Esophagus (tissue), 2 donors: ENCODE data around the gene LCE7A. TPM values are rescaled to one million over a fixed set of nuclear protein-coding genes. Genes with fewer than 3 reads are reported as not detected.

Experiments
- H3K27ac ChIP-seq, 2 donors: one replicate each; pipeline ENCODE4 v1.5.1; 2013; ENCODE audit warnings: low read depth in 2 of 2, mild to moderate bottlenecking in 2 of 2, inconsistent platforms in 1 of 2, low read length in 1 of 2, moderate library complexity in 1 of 2
- H3K27me3 ChIP-seq, 2 donors: one replicate each; pipeline ENCODE4 v1.6.1; 2013; ENCODE audit warnings: low read length in 2 of 2, control low read depth in 1 of 2, mild to moderate bottlenecking in 1 of 2; ENCODE audit not compliant: insufficient read depth in 2 of 2, control insufficient read depth in 1 of 2
- H3K36me3 ChIP-seq, 2 donors: one replicate each; pipeline ENCODE4 v1.6.1; 2013; ENCODE audit warnings: low read length in 1 of 2; ENCODE audit not compliant: control insufficient read depth in 2 of 2, insufficient read depth in 2 of 2
- H3K4me1 ChIP-seq, 2 donors: one replicate each; pipeline ENCODE4 v1.6.1; 2013; ENCODE audit warnings: low read length in 1 of 2; ENCODE audit not compliant: control insufficient read depth in 2 of 2, insufficient read depth in 2 of 2
- H3K4me3 ChIP-seq, 2 donors: one replicate each; pipeline ENCODE4 v1.5.1; 2013; ENCODE audit warnings: low read length in 2 of 2, mild to moderate bottlenecking in 2 of 2, low read depth in 1 of 2, moderate library complexity in 1 of 2
- H3K9me3 ChIP-seq, 2 donors: one replicate each; pipeline ENCODE4 v1.6.1; 2013; ENCODE audit warnings: mild to moderate bottlenecking in 2 of 2, low read depth in 1 of 2, low read length in 1 of 2, moderate library complexity in 1 of 2; ENCODE audit not compliant: control insufficient read depth in 2 of 2, insufficient read depth in 1 of 2
- WGBS, 2 donors: extraction: QIAGEN DNeasy Blood & Tissue Kit; methylation state at CpG; one replicate each; pipeline ENCODE4 v1.1.7; 2013; 5-methylcytosine and 5-hydroxymethylcytosine counted together
- polyA plus RNA-seq, 2 donors: library from polyadenylated mRNA; stranded (reverse); fragments of 200-250 nt; gene quantifications; one replicate each; pipeline ENCODE4 v1.2.3, GENCODE V29; 2013
- donor health status: healthy with polysubstance abuse.
- donor health status: Bipolar disorder and iron deficiency.

LCE7A gene
- polyA plus RNA-seq, 2 donors: not detected

DNA sequence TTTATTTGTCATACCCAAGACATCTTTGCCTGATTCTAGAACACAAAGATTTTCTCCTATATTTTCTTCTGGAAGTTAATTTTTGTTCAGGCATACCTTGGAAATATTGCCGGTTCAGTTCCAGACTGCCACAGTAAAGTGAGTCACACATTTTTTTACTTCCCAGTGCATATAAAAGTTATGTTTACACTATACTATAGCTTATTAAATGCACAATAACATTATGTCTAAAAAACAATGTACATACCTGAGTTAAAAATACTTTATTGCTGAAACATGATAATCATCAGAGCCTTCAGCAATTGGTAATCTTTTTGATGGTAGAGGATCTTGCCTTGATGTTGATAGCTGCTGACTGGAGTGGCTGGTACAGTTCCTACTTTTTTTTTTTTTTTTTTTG lies 28.3 kb downstream of the LCE7A start:
- Histone ChIP-seq H3K4me1 (peaks cover 0 to 15% of the 10 kb centered on the region in 2 donors), H3K27me3 (no peaks in the 10 kb centered on the region), H3K36me3 (no peaks in the 10 kb centered on the region), H3K9me3 (no peaks in the 10 kb centered on the region), H3K4me3 (no peak overlapping the region), H3K27ac (no peak overlapping the region)
- 56 to 76% methylated on average over 1 of the region's 1 CpG for WGBS, 2 donors

DNA sequence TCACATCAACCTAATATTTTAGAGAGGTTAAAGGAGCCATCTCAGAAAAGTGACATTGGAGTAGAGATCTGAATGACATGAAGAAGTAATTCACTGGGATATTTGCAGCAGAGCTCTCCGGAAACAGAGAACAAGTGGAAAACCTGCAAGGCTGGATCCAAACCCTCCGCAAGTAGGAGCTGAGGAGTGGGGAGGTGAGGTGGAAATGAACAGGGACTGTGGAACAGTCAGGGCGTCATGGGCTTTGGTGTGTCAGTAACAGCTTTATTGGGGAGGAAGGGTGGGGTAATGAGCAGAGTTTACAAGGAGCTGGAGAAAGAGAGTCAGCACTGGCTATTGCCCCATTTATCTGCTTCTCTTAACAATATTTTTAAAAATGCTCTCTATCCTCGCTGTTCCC lies 39.2 kb downstream of the LCE7A start:
- Histone ChIP-seq H3K27ac (no peak overlapping the region), H3K36me3 (no peaks in the 10 kb centered on the region), H3K27me3 (no peaks in the 10 kb centered on the region), H3K4me1 (peaks cover 4 to 10% of the 10 kb centered on the region in 2 donors), H3K9me3 (no peaks in the 10 kb centered on the region), H3K4me3 (no peak overlapping the region)
- 81 to 87% methylated on average over 4 of the region's 4 CpGs for WGBS, 2 donors

DNA sequence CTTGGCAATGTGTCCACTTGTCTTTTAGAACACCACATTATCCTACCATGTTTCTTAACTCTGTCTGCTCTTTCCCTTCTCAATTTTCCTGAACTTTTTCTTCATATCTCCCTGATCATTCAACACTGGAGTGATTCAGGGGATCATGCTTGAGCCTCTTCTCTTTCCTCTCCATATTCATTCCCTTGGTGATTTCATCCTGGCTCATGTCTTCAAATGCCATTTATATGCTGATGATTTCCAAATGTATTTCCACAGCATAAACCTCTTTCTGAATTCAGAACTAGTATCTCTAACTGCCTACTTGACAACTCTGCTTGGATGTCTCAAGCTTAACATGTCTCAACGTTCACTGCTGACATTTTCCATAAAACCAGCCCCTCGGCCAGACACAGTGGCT lies 40.1 kb downstream of the LCE7A start:
- WGBS, 2 donors: 70 to 73% methylated on average over 2 of the region's 2 CpGs
- Histone ChIP-seq H3K4me3 (no peak overlapping the region), H3K9me3 (no peaks in the 10 kb centered on the region), H3K36me3 (no peaks in the 10 kb centered on the region), H3K4me1 (peaks cover 4 to 10% of the 10 kb centered on the region in 2 donors), H3K27me3 (no peaks in the 10 kb centered on the region), H3K27ac (no peak overlapping the region)

DNA sequence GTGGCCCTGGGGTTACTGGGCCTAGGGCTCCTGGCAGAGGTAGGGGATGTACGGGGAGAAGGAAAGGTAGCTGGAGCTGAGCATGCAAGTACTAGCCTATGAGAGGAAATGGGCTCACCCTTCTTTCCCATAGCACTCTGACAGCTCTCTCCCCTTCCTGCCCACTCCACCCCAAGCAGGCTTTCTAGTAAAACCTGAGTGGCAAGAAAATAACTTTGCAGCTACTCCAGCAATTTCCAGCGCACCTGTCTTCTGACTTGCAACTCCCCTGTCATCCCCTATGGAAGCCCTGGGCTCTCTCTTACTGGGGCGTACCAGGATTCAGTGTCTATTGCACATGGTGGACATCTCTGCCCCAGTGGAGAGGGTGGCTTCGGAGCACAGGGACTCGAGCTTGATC lies 41.8 kb downstream of the LCE7A start:
- H3K9me3 ChIP-seq: no peaks in the 10 kb centered on the region
- 68 to 77% methylated on average over 5 of the region's 5 CpGs for WGBS, 2 donors
- H3K36me3 ChIP-seq: no peaks in the 10 kb centered on the region
- H3K27me3 ChIP-seq: no peaks in the 10 kb centered on the region
- H3K4me3 ChIP-seq: no peak overlapping the region
- H3K4me1 ChIP-seq: peaks cover 4 to 10% of the 10 kb centered on the region in 2 donors
- H3K27ac ChIP-seq: peak overlapping the region; percentile 65 to 88

DNA sequence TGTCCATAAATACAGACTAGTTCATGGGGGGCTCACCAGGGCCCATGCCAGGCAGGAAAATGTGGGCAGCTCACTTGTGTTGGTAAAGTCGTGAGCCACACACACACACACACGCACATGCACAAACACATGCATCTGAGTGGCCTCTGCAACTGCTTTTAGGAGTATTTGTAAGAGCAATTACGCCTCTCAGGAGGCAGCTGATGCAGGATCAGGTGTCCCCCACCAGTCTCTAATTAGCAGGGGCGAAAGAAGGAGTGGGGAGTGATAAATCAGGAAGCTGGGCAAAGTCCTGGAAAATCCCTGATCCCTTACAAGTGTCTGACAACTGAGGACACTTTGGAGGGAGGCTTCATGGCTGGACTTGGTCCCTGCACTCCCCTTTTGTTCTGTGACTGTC lies 42.8 kb downstream of the LCE7A start:
- 62 to 79% methylated on average over 4 of the region's 4 CpGs for WGBS, 2 donors
- no peaks in the 10 kb centered on the region for H3K9me3 ChIP-seq
- H3K4me1 ChIP-seq: peaks cover 4 to 10% of the 10 kb centered on the region in 2 donors
- H3K36me3 ChIP-seq: no peaks in the 10 kb centered on the region
- no peak overlapping the region for H3K4me3 ChIP-seq
- H3K27me3 ChIP-seq: no peaks in the 10 kb centered on the region
- H3K27ac ChIP-seq: peak overlapping the region in 1 of 2 donors; percentile 88

DNA sequence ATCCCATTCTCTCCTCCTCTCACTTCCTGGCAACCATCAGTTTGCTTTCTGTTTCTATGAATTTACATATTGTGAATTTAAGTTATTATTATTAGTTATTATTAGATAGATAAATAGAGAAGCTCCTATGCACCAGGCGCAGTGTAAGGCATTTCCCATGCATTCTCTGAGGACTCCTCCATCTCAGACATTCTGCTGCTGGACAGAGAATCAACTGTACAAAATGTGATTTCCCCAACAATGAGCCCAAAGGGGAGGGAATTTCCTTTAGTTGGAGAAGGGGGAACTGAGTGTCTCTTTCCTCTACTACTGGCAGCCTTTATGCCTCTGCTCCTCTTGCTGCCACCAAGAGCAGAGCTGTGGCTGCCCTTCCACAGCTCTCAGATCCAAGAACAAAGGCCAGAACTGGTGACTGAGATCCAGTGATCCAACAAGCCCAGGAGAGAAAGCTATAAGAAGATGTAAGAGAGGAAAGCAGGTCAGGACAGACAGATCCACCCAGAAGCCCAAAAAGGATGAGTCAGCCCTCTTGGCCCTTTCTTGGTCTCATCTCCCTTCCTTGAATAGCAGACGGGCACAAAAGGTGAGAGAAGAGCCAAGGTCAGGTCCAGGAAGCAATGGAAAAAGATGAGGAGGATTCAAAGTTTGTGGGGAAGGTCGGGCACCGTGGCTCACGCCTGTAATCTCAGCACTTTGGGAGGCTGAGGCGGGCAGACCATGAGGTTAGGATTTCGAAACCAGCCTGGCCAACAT lies 45.1 kb downstream of the LCE7A start:
- H3K9me3 ChIP-seq: peaks cover 0 to 2% of the 10 kb centered on the region in 2 donors
- peak overlapping the region; percentile 80 to 88 for H3K27ac ChIP-seq
- no peaks in the 10 kb centered on the region for H3K27me3 ChIP-seq
- no peak overlapping the region for H3K4me3 ChIP-seq
- H3K4me1 ChIP-seq: peaks cover 7 to 12% of the 10 kb centered on the region in 2 donors
- WGBS, 2 donors: 74 to 81% methylated on average over 7 of the region's 7 CpGs
- no peaks in the 10 kb centered on the region for H3K36me3 ChIP-seq

DNA sequence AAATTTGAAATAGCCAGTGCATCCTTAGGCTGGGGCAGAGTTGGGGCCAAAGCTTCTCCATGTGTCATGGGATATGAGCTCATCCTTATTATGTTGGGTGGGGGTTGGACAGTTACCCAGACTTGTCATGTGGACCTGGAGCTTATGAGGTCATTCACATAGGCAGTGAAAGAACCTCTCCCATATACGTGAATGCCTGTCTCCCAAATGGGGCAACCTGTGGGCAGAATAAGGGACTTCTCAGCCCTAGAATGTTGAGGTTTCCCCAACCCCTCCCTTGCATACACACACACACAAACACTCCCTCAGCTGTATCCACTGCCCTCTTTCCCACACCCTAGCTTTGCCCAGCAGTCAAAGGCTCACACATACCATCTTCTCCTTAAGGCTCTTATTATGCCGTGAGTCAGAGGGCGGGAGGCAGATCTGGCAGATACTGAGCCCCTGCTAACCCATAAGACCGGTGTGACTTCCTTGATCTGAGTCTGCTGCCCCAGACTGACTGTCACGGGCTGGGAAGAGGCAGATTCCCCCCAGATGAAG lies 46.3 kb downstream of the LCE7A start:
- Histone ChIP-seq H3K9me3 (peaks cover 2 to 5% of the 10 kb centered on the region in 2 donors), H3K36me3 (no peaks in the 10 kb centered on the region), H3K4me3 (no peak overlapping the region), H3K27me3 (no peaks in the 10 kb centered on the region), H3K4me1 (peaks cover 7 to 16% of the 10 kb centered on the region in 2 donors), H3K27ac (peak overlapping the region; percentile 80 to 88)
- 29 to 39% methylated on average over 5 of the region's 5 CpGs for WGBS, 2 donors

DNA sequence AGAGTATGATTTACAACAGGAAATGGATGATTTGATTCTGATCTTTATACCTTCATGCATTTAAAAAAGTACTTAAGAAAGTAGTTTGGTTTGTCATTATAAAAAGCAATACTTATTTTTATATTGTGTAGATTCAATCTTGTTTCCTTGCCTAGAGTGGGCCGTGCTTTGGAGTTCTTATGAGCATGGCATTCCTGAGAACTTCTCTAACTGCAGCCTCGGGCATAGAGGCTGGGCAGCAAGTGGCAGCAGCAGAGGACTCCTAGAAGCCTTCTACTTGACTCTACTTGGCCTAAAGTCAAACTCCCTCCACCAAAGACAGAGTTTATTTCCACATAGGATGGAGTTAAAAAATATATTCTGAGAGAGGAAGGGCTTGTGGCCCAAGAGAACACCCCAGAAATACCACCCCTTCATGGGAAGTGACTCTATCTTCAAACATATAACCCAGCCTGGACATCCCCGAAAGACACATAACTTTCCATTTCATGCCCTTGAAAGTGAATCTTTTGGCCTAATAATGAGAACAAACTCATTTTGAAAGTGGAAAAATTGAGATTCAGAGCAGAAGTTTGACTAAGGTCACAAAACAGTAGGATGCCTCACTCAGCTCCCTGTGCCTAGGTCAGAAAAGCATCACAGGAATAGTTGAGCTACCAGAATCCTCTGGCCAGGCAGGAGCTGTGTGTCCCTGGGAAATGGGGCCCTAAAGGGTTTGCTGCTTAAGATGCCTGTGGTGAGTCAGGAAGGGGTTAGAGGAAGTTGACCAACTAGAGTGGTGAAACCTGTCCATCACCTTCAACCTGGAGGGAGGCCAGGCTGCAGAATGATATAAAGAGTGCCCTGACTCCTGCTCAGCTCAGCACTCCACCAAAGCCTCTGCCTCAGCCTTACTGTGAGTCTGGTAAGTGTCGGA lies 48.1 kb downstream of the LCE7A start, which contains the start of gene IVL:
IVL (plus strand) TSS at position 861 of the 916 bp plus-strand sequence. CDS start 1,252 bp downstream, outside the sequence.
- H3K36me3 ChIP-seq: no peaks in the 10 kb centered on the region
- H3K27ac ChIP-seq: peak within 1 kb of the TSS; percentile 38 to 76
- peaks cover 5 to 8% of the 10 kb centered on the region in 2 donors for H3K4me1 ChIP-seq
- peak within 1 kb of the TSS; percentile 29 to 48 for H3K4me3 ChIP-seq
- 75 to 78% methylated on average over 4 of the region's 4 CpGs for WGBS, 2 donors
- H3K27me3 ChIP-seq: no peaks in the 10 kb centered on the region
- peaks cover 2 to 5% of the 10 kb centered on the region in 2 donors for H3K9me3 ChIP-seq

DNA sequence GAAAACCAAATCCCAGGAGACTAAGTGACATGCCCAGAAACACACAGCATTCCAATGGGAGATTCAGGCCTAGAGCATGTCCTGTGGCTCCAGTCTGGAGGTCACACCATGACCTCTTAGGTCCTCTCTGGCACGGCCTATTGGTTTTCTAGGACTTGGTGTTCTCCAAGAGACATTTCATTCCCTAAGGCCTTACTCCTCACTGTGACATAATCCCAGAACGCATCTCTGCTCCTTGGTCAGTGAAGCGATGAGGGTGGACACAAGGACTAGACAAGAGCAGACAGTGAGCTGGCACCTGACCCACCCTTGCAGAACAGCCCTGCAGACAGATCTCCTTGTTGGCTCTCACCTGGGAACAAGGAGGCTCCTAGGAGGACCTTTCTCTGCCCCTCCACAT lies 49.4 kb downstream of the LCE7A start:
- Histone ChIP-seq H3K4me3 (peak overlapping the region; percentile 29 to 48), H3K27me3 (no peaks in the 10 kb centered on the region), H3K9me3 (peaks cover 2 to 5% of the 10 kb centered on the region in 2 donors), H3K27ac (peak overlapping the region; percentile 8 to 75), H3K4me1 (peaks cover 3 to 6% of the 10 kb centered on the region in 2 donors), H3K36me3 (no peaks in the 10 kb centered on the region)
- WGBS, 2 donors: 89 to 91% methylated on average over 3 of the region's 3 CpGs
